ENCODE measurements around the gene MEF2B.

- TF ChIP-seq CTCF (conservative IDR thresholded peaks at IDR 0.05 in 1 of 2, IDR thresholded peaks at IDR 0.05 in 1 of 2; ENCODE audit: low read depth in 1 of 2, low read length in 2 of 2) (no peak), EZH2 (IDR thresholded peaks at IDR 0.05; ENCODE audit: low read length, missing control alignments) (no peak)
Measured at GRCh38 chr19:19113040-19113626, 56.9 kb downstream of the MEF2B start.
